Neural cell (in vitro differentiated cells): ENCODE data around the gene ZNF850.

Source experiments
- EP300 ChIP-seq: fragments of 450-650 bp; conservative IDR thresholded peaks from 2 replicates; pipeline ENCODE4 v1.6.1; 2014; ENCODE audit warnings: antibody characterized with exemption, mild to moderate bottlenecking, moderate library complexity; ENCODE audit not compliant: poor library complexity, severe bottlenecking
- TF ChIP-seq, protein P1 (sequence below): fragments of 450-650 bp; IDR thresholded peaks from 2 replicates; pipeline ENCODE4 v1.5.1; 2014; ENCODE audit warnings: antibody characterized with exemption, mild to moderate bottlenecking, moderate library complexity; ENCODE audit not compliant: poor library complexity, severe bottlenecking

DNA sequence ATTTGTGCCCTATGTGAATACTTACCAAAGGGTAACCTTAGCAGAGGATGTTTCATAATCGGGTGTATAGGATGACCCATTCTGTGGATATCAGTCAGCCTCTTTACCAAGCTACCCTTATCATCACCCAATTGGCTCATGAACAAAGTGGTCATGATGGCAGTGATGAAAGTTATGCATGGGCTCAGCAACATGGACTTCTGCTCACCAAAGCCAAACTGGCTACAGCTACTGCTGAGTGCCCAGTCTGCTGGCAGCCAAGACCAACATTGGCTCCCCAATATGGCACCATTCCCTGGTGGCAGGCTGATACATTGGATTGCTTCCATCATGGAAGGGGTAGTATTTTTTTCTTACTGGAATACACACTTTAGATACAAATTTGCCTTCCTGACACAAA lies 100.2 kb downstream of the ZNF850 start:
- TF ChIP-seq, protein P1, sequence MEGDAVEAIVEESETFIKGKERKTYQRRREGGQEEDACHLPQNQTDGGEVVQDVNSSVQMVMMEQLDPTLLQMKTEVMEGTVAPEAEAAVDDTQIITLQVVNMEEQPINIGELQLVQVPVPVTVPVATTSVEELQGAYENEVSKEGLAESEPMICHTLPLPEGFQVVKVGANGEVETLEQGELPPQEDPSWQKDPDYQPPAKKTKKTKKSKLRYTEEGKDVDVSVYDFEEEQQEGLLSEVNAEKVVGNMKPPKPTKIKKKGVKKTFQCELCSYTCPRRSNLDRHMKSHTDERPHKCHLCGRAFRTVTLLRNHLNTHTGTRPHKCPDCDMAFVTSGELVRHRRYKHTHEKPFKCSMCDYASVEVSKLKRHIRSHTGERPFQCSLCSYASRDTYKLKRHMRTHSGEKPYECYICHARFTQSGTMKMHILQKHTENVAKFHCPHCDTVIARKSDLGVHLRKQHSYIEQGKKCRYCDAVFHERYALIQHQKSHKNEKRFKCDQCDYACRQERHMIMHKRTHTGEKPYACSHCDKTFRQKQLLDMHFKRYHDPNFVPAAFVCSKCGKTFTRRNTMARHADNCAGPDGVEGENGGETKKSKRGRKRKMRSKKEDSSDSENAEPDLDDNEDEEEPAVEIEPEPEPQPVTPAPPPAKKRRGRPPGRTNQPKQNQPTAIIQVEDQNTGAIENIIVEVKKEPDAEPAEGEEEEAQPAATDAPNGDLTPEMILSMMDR, result no peak
- no peak for TF ChIP-seq EP300
